IgD-negative memory B cell (primary cell): ENCODE results near the gene CAMK2D. TPM values are rescaled to one million over a fixed set of nuclear protein-coding genes. Genes with fewer than 3 reads are reported as not detected.
A peak's percentile ranks its signal among the peaks of the same experiment; 100 is the strongest.

Source experiments
- H3K27ac Mint-ChIP-seq, 3 donors: one replicate each; pipeline ENCODE4 v1.8.0; 2020 to 2022; ENCODE audit warnings: mild to moderate bottlenecking in 3 of 3, mixed read lengths in 3 of 3, moderate library complexity in 1 of 3
- H3K27me3 Mint-ChIP-seq: one replicate; pipeline ENCODE4 v1.8.0; 2021; ENCODE audit warnings: mixed read lengths
- H3K36me3 Mint-ChIP-seq: one replicate; pipeline ENCODE4 v1.8.0; 2020; ENCODE audit warnings: mild to moderate bottlenecking, mixed read lengths
- H3K4me1 Mint-ChIP-seq, 3 donors: one replicate each; pipeline ENCODE4 v1.8.0; 2020 to 2022; ENCODE audit warnings: mixed read lengths in 3 of 3, mild to moderate bottlenecking in 1 of 3
- H3K4me3 Mint-ChIP-seq, 4 donors: one replicate each; pipeline ENCODE4 v1.8.0; 2020 to 2022; ENCODE audit warnings: mild to moderate bottlenecking in 4 of 4, mixed read lengths in 4 of 4, moderate library complexity in 3 of 4
- H3K9me3 Mint-ChIP-seq, 3 donors: one replicate each; pipeline ENCODE4 v1.8.0; 2020 to 2021; ENCODE audit warnings: mixed read lengths in 3 of 3, mild to moderate bottlenecking in 1 of 3
- polyA plus RNA-seq: library from polyadenylated mRNA; unstranded; fragments of 300-500 nt; fragmentation: Illumina TruSeq; gene quantifications from one replicate; pipeline ENCODE4 v1.2.3, GENCODE V29; 2021

Gene CAMK2D
- polyA plus RNA-seq, 1 donor from 2014 or later, result 14.2 TPM

- H3K4me1 Mint-ChIP-seq, result peaks cover 9 to 14% (median 12%) of the 10 kb centered on the region in 3 donors
- H3K27ac Mint-ChIP-seq, result no peak overlapping the region
- no peak overlapping the region for H3K4me3 Mint-ChIP-seq
- peaks cover 2% of the 10 kb centered on the region for H3K36me3 Mint-ChIP-seq
- H3K9me3 Mint-ChIP-seq, result no peaks in the 10 kb centered on the region
- H3K27me3 Mint-ChIP-seq, result no peaks in the 10 kb centered on the region
Measured at GRCh38 chr4:113619526-113619925, 142.0 kb downstream of the CAMK2D start.

DNA sequence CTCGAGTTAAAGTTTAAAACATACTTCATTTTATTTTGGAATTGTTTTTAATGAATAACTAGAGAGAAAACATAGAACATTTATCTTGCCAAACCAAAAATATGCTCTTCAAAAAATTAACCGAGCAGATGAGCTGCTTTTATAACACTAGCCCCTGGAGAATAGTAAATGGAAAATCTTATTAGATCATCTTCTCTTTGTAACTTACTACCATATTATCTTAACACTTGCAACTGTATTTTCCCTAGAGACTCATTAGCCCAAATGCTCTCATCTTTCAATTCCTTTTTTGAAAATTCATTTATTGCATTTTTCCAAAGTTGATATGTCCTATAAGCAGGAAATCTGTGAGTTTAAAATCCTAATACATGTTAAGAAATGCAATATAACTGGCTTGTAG, 143.3 kb downstream of the CAMK2D start:
- H3K36me3 Mint-ChIP-seq, result peaks cover 2% of the 10 kb centered on the region
- no peak overlapping the region for H3K27ac Mint-ChIP-seq
- no peaks in the 10 kb centered on the region for H3K27me3 Mint-ChIP-seq
- peaks cover 9 to 18% (median 14%) of the 10 kb centered on the region in 3 donors for H3K4me1 Mint-ChIP-seq
- H3K4me3 Mint-ChIP-seq, result no peak overlapping the region
- no peaks in the 10 kb centered on the region for H3K9me3 Mint-ChIP-seq

DNA sequence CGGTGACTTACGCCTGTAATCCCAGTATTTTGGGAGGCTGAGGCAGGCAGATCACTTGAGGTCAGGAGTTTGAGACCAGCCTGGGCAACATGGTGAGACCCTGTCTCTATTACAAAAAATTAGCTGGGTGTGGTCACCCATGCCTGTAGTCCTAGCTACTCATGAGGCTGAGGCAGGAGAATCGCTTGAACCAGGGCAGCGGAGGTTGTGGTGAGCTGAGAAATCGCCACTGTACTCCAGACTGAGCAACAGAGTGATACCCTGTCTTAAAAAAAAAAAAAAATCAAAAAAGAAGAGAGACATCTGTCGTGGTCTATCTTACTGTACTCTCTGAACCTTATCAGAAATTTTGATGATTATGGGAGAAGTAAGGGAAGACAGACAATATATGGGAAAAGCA, 144.3 kb downstream of the CAMK2D start:
- H3K4me3 Mint-ChIP-seq, result peak overlapping the region in 1 of 4 donors; percentile 51
- no peaks in the 10 kb centered on the region for H3K9me3 Mint-ChIP-seq
- peaks cover 9 to 18% (median 14%) of the 10 kb centered on the region in 3 donors for H3K4me1 Mint-ChIP-seq
- H3K27ac Mint-ChIP-seq, result no peak overlapping the region
- peaks cover 2% of the 10 kb centered on the region for H3K36me3 Mint-ChIP-seq
- no peaks in the 10 kb centered on the region for H3K27me3 Mint-ChIP-seq

GRCh38 chr4:113616443-113616842, 145.1 kb downstream of the CAMK2D start:
- no peaks in the 10 kb centered on the region for H3K27me3 Mint-ChIP-seq
- peak overlapping the region in 1 of 4 donors; percentile 78 for H3K4me3 Mint-ChIP-seq
- H3K4me1 Mint-ChIP-seq, result peaks cover 9 to 18% (median 14%) of the 10 kb centered on the region in 3 donors
- no peak overlapping the region for H3K27ac Mint-ChIP-seq
- no peaks in the 10 kb centered on the region for H3K9me3 Mint-ChIP-seq
- peaks cover 2% of the 10 kb centered on the region for H3K36me3 Mint-ChIP-seq

- Mint-ChIP-seq H3K27me3 (no peaks in the 10 kb centered on the region), H3K4me3 (no peak overlapping the region), H3K27ac (no peak overlapping the region), H3K9me3 (no peaks in the 10 kb centered on the region), H3K4me1 (peaks cover 9 to 18% (median 14%) of the 10 kb centered on the region in 3 donors), H3K36me3 (peaks cover 4% of the 10 kb centered on the region)
Measured at GRCh38 chr4:113614414-113614813, 147.1 kb downstream of the CAMK2D start.

GRCh38 chr4:113613503-113613902, 148.0 kb downstream of the CAMK2D start:
- Mint-ChIP-seq H3K4me1 (peaks cover 9 to 18% (median 14%) of the 10 kb centered on the region in 3 donors), H3K36me3 (peaks cover 7% of the 10 kb centered on the region)

GRCh38 chr4:113610537-113610936, 151.0 kb downstream of the CAMK2D start:
- Mint-ChIP-seq H3K36me3 (peaks cover 16% of the 10 kb centered on the region), H3K4me3 (no peak overlapping the region), H3K4me1 (peaks cover 17 to 33% (median 28%) of the 10 kb centered on the region in 3 donors), H3K27me3 (no peaks in the 10 kb centered on the region), H3K27ac (no peak overlapping the region), H3K9me3 (no peaks in the 10 kb centered on the region)

More at GRCh38 chr4:113613503-113613902, 148.0 kb downstream of the CAMK2D start:
- H3K27ac Mint-ChIP-seq, result no peak overlapping the region
- no peaks in the 10 kb centered on the region for H3K27me3 Mint-ChIP-seq
- H3K4me3 Mint-ChIP-seq, result no peak overlapping the region
- H3K9me3 Mint-ChIP-seq, result no peaks in the 10 kb centered on the region

- H3K9me3 Mint-ChIP-seq, result peaks cover 0 to 2% (median 0%) of the 10 kb centered on the region in 3 donors
- no peaks in the 10 kb centered on the region for H3K27me3 Mint-ChIP-seq
- no peak overlapping the region for H3K4me3 Mint-ChIP-seq
- H3K27ac Mint-ChIP-seq, result peak overlapping the region in 1 of 3 donors; percentile 20
- H3K36me3 Mint-ChIP-seq, result peaks cover 18% of the 10 kb centered on the region
- H3K4me1 Mint-ChIP-seq, result peaks cover 15 to 28% (median 21%) of the 10 kb centered on the region in 3 donors
Measured at GRCh38 chr4:113607998-113608397, 153.5 kb downstream of the CAMK2D start.

- peaks cover 15 to 32% (median 21%) of the 10 kb centered on the region in 3 donors for H3K4me1 Mint-ChIP-seq
- H3K36me3 Mint-ChIP-seq, result peaks cover 22% of the 10 kb centered on the region
- peak overlapping the region in 1 of 3 donors; percentile 20 for H3K27ac Mint-ChIP-seq
- H3K9me3 Mint-ChIP-seq, result peaks cover 0 to 2% (median 0%) of the 10 kb centered on the region in 3 donors
- peak overlapping the region in 1 of 4 donors; percentile 4 for H3K4me3 Mint-ChIP-seq
- H3K27me3 Mint-ChIP-seq, result no peaks in the 10 kb centered on the region
Measured at GRCh38 chr4:113607147-113607720, 154.3 kb downstream of the CAMK2D start.

DNA sequence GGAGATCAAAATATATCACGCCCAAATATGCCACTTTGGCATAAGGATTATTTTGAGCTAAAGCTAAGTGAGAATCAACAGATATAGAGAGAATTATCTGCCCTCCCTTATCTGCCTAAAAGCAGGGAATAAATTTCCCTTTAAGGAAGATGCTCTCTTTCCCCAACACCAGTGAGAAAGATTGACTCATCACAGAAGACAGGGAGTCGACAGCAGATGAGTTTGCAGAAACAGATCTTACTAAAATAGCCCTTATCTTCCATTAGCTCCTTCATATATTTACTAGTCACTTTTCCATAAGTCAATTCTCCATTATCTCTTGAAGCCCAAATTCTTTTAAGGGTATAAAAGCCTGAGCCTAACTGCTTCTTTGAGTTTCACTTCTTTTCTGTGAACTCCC, 156.6 kb downstream of the CAMK2D start:
- no peaks in the 10 kb centered on the region for H3K27me3 Mint-ChIP-seq
- peaks cover 15 to 33% (median 23%) of the 10 kb centered on the region in 3 donors for H3K4me1 Mint-ChIP-seq
- no peak overlapping the region for H3K27ac Mint-ChIP-seq
- peaks cover 22% of the 10 kb centered on the region for H3K36me3 Mint-ChIP-seq
- no peak overlapping the region for H3K4me3 Mint-ChIP-seq
- H3K9me3 Mint-ChIP-seq, result peaks cover 0 to 2% (median 0%) of the 10 kb centered on the region in 3 donors

DNA sequence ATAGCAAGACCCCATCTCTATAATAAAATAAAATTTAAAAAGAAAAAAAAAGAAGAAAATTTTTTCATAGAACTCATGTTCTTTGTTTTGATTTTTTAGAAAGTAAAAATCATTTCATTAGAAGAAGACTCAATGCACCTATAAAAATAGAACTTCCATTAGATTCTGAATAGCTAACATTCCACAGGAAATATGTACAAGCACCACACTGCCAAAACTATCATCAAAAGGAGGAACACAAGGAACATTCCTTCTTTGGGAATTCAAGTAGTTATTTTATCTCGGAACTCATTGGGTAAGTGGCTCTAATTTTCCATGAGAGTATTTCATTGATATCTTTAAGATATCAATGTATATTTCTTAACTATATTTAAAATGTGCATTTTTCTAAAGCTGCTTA, 157.6 kb downstream of the CAMK2D start:
- H3K4me1 Mint-ChIP-seq, result peaks cover 15 to 37% (median 23%) of the 10 kb centered on the region in 3 donors
- no peak overlapping the region for H3K4me3 Mint-ChIP-seq
- no peak overlapping the region for H3K27ac Mint-ChIP-seq
- no peaks in the 10 kb centered on the region for H3K27me3 Mint-ChIP-seq
- peaks cover 20% of the 10 kb centered on the region for H3K36me3 Mint-ChIP-seq
- peaks cover 0 to 2% (median 0%) of the 10 kb centered on the region in 3 donors for H3K9me3 Mint-ChIP-seq

DNA sequence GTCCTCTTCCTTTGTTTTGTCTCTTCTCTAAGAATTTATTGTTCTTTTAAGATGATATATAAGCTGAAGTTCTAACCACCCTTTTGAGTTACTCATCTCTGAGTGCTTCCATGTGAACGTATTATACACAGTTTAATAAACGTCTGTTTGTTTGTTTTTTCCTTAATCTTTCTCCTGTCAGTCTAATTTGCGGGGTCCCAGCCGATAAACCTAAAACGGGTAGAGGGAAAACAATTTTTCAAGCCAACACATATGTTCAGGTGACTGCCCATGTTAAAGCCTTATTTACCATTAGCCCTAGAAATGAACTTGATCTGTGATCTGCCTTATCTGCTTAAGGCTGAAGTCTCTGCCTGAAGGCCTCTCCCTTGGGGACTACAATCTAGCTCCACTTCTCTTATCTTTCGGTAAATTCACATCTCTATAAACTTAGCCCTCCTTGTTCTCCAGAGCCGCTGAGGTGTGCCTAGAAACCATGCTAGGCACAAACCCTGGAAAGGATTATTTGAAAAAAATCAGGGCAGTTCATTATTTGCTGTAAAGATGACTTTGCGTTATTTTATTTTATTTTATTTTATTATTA, 158.8 kb downstream of the CAMK2D start:
- H3K36me3 Mint-ChIP-seq, result peaks cover 18% of the 10 kb centered on the region
- H3K9me3 Mint-ChIP-seq, result peaks cover 0 to 2% (median 0%) of the 10 kb centered on the region in 3 donors
- H3K4me3 Mint-ChIP-seq, result no peak overlapping the region
- H3K27ac Mint-ChIP-seq, result no peak overlapping the region
- peaks cover 13 to 29% (median 19%) of the 10 kb centered on the region in 3 donors for H3K4me1 Mint-ChIP-seq
- H3K27me3 Mint-ChIP-seq, result no peaks in the 10 kb centered on the region

GRCh38 chr4:113601636-113602035, 159.9 kb downstream of the CAMK2D start:
- Mint-ChIP-seq H3K4me3 (no peak overlapping the region), H3K36me3 (peaks cover 16% of the 10 kb centered on the region), H3K9me3 (peaks cover 0 to 2% (median 0%) of the 10 kb centered on the region in 3 donors), H3K27ac (no peak overlapping the region), H3K4me1 (peaks cover 3 to 19% (median 8%) of the 10 kb centered on the region in 3 donors), H3K27me3 (no peaks in the 10 kb centered on the region)

DNA sequence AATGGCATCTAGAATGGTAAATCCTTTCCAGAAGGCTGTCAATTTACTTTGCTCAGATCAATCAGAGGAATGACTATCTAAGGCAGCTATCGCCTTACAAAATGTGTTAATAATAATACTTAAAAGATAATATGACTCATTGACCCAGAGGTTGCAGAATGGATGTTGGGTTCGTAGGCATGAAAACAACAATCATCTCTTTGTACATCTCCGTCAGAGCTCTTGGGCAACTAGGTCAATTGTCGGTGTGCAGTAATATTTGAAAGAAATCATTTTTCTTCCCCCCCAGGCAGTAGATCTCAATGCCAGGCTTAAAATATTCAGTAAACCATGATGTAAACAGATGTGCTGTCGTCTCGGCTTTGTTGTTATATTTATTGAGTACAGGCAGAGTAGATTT, 165.1 kb downstream of the CAMK2D start:
- Mint-ChIP-seq H3K9me3 (no peaks in the 10 kb centered on the region), H3K27ac (no peak overlapping the region), H3K4me1 (peaks cover 19 to 25% (median 23%) of the 10 kb centered on the region in 3 donors), H3K36me3 (peaks cover 5% of the 10 kb centered on the region), H3K27me3 (no peaks in the 10 kb centered on the region), H3K4me3 (no peak overlapping the region)

DNA sequence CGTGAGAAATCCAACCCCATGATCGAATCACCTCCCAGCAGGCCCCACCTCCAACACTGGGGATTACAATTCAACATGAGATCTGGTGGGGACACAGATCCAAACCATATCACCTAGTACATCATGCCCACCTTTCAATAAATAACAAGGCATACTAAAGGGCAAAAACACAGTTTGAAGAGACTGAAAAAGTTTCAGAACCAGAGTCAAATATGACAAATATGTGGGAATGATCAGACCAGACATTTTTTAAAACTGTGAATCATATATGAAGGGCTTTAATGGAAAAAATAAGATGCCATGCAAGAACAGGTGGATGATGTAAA, 167.3 kb downstream of the CAMK2D start:
- Mint-ChIP-seq H3K36me3 (peaks cover 4% of the 10 kb centered on the region), H3K27me3 (no peaks in the 10 kb centered on the region), H3K27ac (no peak overlapping the region), H3K4me3 (peak overlapping the region in 2 of 4 donors; percentile 19 to 84), H3K4me1 (peaks cover 19 to 22% (median 21%) of the 10 kb centered on the region in 3 donors), H3K9me3 (no peaks in the 10 kb centered on the region)
